NCI-H82 treated with DMSO at 0.1 percent for 48 hours (cell line): Measurements from ENCODE around the gene PLG.
"Not testable (repeated sequence)": the region's sequence is repeated elsewhere in the genome, so short reads cannot be mapped to it uniquely, and the experiment has no call there.

Experiments used
- DNase-seq: peaks from one replicate; lab custom pipeline; 2025; ENCODE audit not compliant: unreplicated experiment; lab: John Stamatoyannopoulos, UW

Gene PLG

DNA sequence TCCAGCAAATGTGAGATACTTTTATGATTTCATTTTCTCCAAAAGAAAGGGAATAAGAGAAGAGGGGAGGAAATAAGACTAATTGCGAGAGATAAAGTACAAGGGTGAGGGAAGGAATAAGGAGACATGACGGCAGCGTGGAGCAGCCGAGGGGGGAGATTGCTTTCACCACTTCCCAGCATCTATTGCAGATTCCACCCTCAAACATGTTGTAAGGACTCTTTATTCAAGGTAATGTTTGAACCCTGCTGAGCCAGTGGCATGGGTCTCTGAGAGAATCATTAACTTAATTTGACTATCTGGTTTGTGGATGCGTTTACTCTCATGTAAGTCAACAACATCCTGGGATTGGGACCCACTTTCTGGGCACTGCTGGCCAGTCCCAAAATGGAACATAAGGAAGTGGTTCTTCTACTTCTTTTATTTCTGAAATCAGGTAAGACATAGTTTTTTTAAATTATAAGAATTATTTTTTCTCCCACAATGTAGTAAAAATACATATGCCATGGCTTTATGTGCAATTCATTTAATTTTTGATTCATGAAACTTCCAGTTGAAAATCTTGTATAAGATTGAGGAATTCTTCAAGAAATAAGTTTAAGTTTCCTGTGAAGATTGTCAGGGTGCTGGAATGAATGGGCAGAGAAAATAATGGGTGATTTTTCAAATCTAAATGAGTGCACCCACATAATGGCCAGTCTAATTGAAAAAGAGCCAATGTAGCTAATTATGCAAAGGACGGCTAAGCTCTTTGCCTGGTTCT, at the start of gene PLG:
PLG (plus strand) TSS at position 327 of the 763 bp plus-strand sequence; CDS start at position 388, 61 bp downstream.
- not testable (repeated sequence) for DNase-seq

DNA sequence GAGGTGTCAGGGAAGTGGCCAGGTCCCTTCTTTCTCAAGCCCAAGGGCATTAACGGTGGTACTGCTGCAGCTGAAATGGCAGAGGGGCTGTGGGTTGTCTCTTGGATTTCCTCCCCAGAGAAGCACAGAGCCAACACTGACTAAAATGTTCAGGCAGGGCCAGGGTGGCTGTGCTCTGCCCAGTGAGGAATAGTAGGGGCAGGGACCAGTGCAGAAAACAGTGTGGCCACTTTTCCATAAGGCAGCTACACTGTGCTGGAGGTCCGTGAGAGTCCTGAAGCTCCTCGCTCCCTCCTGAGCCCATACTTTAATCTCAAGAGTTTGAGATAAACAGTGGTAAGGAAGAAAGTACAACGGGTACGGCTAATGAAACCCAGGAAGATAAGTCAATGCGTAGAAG, 42.5 kb upstream of the PLG start:
- no peak for DNase-seq

DNA sequence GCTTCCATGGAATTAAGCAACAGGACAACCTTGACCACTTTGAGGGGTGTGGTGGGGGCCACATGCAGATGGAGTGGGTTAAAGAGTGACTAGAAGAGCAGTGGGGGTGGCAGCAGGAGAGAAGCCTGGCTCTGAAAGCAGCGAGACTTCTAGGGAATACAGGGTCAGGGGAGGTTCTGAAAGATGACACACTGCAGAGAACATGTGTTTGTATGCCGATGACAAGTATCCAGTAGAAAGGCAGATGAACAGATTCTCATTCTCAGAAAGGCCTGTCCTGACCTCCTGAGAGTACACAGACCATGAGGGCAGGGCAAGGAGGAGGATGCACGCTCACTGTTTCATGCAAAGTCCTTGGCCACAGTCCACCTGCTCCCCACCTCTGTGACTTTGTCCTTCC, 40.8 kb upstream of the PLG start:
- DNase-seq, result no peak

DNA sequence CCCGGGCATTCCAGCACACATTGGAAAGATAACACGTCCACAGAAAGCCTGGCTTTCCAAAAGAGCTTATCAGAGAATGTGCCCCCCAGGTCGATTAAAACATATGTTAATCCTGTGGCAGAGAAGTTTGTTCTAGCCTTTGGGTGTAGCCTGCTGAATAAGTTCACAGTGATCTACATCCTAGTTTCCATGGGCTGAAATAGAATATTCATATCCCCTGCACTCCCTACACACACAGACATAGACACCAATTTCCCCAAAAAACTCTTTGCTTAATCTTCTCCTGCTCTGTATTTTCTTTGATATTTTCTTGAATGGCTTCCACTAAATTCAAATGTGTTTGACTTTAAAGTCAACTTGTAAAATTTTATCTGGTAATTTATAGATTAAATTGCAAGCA, 39.6 kb upstream of the PLG start:
- no peak for DNase-seq

- no peak for DNase-seq
Observed at GRCh38 chr6:160662842-160663241, 39.2 kb upstream of the PLG start.

DNA sequence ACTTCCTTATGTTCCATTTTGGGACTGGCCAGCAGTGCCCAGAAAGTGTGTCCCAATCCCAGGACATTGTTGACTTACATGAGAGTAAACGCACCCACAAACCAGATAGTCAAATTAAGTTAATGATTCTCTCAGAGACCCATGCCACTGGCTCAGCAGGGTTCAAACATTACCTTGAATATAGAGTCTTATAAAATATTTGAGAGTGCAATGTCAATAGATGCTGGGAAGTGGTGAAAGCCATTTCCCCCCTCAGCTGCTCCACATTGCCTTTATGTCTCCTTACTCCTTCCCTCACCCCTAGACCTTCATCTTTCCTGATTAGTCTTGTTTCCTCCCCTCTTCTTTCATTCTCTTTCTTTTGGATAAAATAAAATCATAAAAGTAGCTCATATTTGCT, 37.8 kb upstream of the PLG start, which contains the start of gene LPA:
LPA (minus strand) TSS at position 78 of the 400 bp plus-strand sequence; CDS start at position 17, 61 bp downstream.
- DNase-seq, result not testable (repeated sequence)

- DNase-seq, result no peak
Observed at GRCh38 chr6:160667639-160668481, 34.2 kb upstream of the PLG start.

- DNase-seq, result no peak
Observed at GRCh38 chr6:160668589-160668988, 33.5 kb upstream of the PLG start.

- DNase-seq, result not testable (repeated sequence)
Observed at GRCh38 chr6:160676418-160676817, 25.6 kb upstream of the PLG start.

DNA sequence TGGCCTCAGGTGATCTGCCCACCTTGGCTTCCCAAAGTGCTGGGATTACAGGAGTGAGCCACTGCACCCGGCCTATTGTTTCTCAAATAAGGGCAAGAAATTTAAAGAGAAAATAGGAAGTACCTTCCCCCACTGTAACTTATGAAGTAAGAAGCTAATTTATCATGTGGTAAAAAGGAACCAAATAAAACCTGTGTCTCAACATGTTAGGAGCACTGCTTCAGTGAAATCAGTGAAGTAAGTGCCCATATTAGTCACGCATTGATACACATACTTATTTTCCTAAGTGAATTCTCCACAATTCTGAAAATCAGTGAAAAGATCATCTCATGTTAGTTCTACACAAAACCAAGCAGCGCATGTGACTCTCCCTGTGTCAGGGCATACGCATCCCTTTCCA, 23.8 kb upstream of the PLG start:
- DNase-seq, result no peak

DNA sequence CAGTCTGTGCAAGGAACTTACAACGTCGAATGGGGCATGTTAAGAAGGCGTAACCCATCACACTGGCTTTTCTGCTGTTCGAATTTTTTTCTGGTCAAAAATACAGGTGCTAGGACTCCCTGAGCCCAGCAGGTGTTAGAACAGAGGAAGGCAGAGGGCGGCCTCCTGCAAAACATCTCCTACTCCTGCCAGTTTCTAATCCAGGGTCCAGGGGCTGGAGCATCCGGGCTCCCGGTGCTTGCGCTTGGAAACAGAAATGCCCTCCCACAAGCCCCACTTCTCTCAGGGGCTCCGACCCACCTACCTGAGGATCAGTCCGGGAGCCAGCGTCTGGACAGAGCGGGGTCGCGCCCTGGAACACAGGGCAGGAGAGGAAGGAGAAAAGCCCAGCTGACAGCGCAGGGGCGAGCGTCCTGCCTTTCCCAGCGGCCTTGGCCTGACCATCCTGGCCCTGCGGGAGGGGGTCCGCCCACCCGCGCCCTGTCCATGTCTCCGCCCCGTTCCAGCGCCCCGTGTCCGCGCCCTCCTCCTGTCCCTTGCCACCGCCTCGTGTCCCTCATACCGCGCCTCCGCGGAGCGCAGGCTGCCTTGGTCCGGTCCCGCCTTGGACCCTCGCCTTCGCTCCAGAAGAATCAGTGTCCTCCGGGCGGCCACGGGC, 23.2 kb upstream of the PLG start:
- no peak for DNase-seq

DNA sequence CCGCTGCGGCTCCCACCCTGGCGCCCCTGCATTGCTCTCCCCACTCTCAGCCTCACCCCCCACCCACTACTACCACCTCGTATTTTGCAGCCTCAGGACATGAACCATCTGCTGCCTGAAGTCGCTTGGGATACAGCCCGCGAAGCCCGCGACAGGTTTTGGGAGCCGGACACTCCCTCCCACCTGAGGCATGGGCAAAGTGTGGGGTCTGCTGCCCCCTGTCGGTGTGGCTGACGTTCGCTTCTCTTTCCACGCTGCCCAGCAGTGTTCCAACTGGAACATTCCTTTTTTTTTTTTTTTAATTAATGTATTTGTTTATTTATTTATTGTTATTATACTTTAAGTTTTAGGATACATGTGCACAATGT, 22.7 kb upstream of the PLG start:
- DNase-seq, result no peak

GRCh38 chr6:160685101-160685761, 16.8 kb upstream of the PLG start:
- not testable (repeated sequence) for DNase-seq

DNA sequence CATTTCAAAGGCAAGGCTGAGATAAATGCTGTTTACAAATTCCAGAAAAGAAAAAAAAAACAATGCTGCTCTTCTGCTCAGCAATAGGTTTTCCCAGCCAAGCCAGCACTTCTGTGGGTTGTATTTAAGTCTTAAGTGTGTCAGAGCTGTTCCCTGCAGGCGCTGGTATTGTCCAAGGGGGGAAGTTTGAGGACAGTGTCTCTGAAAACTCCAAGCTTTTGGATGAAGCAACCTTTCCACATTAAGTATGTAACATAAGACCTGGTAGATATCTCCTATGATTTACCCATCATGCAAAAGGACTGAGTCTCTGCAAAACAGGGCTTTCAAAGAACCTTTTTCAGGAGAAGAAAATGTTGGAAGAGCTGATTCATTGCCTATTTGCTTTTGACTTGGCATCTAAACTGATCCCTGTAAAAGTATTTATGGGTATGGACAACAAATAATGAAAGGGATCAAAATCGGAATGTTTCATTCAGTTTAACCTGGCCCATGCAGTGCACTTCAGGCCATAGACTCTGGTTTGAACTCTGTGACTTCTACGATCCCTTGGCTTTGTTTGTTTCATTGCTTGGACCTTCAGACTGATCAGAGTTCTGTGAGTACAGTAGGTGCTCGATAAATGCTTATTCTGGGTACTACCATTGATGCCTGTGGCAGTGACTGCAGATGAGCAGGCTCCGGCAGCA, 16.1 kb upstream of the PLG start:
- no peak for DNase-seq

DNA sequence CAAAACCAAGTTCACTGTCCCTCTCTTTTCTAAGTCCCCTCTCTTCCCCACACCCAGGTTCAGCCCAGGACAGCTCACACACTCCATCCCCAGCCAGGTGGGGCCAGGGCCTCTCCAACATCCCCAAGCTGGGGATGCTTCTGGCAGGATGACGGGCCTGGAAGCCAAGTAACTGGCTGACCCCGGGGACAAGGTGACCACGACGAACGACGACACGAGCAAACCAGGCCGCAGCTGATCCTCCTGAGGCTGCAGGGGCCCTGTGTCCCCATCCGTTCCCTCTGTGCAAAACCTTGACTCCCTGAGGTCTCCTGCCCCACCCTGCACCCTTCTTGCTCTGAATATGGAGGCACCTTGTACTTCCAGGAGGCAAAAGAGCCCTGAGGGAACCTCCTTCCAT, 11.6 kb upstream of the PLG start:
- DNase-seq, result no peak

- no peak for DNase-seq
Observed at GRCh38 chr6:160691617-160692016, 10.4 kb upstream of the PLG start.

DNA sequence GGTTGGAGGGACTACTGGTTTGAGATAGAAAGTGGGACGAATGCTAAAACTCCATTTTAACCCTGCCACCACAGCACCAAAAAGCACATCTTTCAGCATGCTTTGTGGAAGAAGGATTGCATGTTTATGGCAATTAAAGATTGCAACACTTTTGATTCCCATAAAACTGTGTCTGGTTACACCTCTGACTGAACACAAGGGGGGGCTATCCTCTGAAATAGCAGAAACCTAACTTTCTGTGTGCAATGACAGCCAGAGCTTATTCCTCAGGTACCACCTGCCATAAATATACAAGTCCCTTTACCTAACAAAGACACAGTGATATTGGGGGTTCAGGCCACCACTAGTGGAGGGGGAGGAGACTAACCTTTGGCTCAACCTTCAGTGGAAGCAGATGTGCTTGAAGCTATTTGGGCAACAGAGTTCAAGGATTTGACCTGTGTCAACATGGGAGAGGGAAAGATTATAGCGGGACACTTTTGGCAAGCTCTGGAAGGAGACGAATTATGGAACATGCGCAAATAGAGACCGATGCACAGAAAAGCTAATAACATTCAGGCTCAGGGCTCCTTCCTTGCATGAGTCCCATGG, 9.6 kb upstream of the PLG start:
- DNase-seq, result no peak

DNA sequence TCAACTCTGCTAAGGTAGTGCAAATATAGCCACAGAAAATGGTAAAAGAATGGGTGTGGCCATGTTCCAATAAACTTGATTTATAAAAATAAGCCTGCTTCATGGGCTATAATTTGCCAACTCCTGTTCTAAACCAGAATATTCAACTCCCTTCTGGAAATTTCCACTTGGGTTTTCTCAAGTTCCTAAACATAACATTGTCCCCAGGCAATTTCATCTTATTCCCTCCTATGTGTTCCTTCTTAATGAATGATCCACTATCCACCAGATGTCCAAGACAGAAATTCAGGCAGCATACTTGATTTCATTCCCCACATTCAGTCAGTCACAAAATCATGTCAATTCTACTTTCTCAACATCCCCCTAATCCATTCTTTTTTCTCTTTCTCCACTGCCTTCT, 7.0 kb upstream of the PLG start:
- DNase-seq, result not testable (repeated sequence)

DNA sequence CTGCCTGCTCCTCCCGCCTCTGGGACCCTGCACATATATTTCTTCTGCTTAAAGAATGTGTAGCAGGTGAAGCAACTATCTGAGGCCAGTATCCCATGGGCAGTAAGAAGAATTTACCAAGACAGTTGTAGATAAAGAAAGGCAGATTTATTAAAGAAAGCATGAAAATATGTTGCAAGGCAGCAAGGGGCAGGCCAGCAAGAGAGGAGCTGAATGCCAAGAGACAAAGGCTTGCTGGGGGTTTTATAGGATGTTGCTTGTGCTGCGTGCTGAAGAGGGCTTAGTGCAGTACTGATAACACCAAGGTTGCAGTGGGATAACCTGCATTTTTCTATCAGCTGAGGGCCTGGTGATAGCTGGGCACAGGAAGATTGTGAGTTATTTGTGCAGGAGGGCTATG, 6.4 kb upstream of the PLG start:
- not testable (repeated sequence) for DNase-seq

- DNase-seq, result not testable (repeated sequence)
Observed at GRCh38 chr6:160696884-160697283, 5.2 kb upstream of the PLG start.
